ENCODE data around the gene KIF22.
"Not testable (repeated sequence)": the region's sequence is repeated elsewhere in the genome, so short reads cannot be mapped to it uniquely, and the experiment has no call there.

GRCh38 chr16:29833219-29833618, 42.7 kb downstream of the KIF22 start:
- TF ChIP-seq CTCF (IDR thresholded peaks at IDR 0.05; ENCODE audit: insufficient read depth, low read length, poor library complexity, severe bottlenecking); EZH2phosphoT487 (conservative IDR thresholded peaks at IDR 0.05; ENCODE audit: low read length): not testable (repeated sequence)

Measured in SU-DHL-6 (cell line).